GM04504 (cell line): ENCODE measurements around the gene TMEM175.

Experiments used
- DNase-seq: peaks from one replicate; pipeline ENCODE4 v3.0.0-alpha.2; 2012; ENCODE audit warnings: low read depth

Gene TMEM175

GRCh38 chr4:960140-960635 is 27.9 kb downstream of the TMEM175 start:
- no peak for DNase-seq

DNA sequence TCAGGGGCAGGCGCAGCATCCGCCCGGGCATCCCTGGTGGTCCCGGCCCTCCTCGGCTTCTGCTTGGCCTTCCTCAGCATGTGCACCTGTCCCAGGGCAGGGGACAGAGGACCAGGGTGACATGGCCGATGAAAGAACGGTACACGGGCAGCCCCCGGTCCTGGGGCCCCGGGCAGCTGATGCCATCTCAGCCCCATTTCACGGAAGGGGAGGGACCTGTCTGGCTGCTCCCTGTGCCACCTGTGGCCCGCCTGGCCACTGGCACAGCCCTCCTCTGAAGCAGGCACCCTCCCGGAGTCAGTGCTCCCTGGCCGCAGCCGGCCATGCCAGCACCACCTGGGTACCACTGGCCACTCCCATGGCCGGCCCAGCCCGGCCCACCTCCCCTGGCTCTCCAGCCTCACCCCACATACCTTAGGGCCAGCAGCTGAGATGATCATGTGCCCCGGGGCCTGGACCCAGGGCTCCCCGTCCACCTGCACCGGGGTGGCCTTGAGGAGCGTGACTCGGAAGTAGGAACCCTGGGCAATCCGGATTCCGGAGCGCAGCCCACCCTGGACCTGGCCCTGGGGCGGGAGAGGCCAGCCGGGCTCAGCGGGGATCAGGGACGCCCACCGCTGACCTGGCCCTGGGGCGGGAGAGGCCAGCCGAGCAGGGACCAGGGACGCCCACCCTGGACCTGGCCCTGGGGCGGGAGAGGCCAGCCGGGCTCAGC is 28.5 kb downstream of the TMEM175 start:
- DNase-seq, result no peak

DNA sequence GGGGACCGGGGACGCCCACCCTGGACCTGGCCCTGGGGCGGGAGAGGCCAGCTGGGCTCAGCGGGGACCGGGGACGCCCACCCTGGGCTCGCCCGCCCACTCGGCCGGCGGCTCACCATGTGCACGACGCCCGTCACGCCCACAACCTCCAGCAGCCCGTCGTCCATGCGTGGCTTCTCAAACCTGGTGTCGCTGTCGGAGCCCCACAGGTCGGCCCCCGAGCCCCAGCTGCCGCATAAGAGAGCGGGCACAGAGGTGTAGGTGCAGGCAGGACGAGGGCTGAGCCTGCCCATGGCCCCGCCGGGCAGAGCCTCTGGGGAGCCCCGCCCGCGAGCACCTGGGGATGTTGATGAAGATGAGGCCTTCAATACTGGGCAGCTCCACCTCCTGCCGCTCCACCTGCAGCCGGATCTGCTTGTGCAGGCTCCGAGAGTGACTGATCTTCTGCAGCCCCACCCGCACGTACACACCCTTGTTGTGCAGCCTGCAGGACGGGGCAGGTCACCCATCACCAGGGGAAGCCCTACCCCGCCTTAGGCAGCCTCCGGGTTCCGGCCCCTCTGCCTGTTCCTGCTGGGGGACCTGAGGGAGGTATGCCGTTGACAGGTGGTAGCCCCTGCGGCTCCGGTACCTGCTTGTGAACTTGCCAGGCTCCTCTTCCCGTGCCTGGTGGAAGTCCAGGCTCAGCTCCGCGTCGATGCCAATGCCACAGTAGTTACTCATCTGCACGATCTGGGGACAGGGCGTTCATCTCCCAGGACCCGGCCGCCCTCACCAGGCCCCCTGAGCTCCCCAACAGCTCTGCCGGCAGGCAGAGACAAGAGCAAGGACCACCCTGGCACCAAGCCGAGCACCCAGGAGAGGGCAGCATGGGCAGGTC is 29.3 kb downstream of the TMEM175 start:
- no peak for DNase-seq

- DNase-seq, result no peak
These were observed 30.3 kb downstream of the TMEM175 start for GRCh38 chr4:962231-963208.

- DNase-seq, result no peak
These were observed 31.3 kb downstream of the TMEM175 start for GRCh38 chr4:963276-964225.

GRCh38 chr4:964346-965025 is 32.2 kb downstream of the TMEM175 start:
- no peak for DNase-seq

- DNase-seq, result no peak
These were observed 32.9 kb downstream of the TMEM175 start for GRCh38 chr4:965048-965765.

- DNase-seq, result no peak
These were observed 33.5 kb downstream of the TMEM175 start for GRCh38 chr4:965766-966134.

GRCh38 chr4:966266-967112 is 34.2 kb downstream of the TMEM175 start:
- DNase-seq, result no peak

- DNase-seq, result no peak
These were observed 35.1 kb downstream of the TMEM175 start for GRCh38 chr4:967113-968104.

GRCh38 chr4:968221-968620 is 36.0 kb downstream of the TMEM175 start:
- no peak for DNase-seq

DNA sequence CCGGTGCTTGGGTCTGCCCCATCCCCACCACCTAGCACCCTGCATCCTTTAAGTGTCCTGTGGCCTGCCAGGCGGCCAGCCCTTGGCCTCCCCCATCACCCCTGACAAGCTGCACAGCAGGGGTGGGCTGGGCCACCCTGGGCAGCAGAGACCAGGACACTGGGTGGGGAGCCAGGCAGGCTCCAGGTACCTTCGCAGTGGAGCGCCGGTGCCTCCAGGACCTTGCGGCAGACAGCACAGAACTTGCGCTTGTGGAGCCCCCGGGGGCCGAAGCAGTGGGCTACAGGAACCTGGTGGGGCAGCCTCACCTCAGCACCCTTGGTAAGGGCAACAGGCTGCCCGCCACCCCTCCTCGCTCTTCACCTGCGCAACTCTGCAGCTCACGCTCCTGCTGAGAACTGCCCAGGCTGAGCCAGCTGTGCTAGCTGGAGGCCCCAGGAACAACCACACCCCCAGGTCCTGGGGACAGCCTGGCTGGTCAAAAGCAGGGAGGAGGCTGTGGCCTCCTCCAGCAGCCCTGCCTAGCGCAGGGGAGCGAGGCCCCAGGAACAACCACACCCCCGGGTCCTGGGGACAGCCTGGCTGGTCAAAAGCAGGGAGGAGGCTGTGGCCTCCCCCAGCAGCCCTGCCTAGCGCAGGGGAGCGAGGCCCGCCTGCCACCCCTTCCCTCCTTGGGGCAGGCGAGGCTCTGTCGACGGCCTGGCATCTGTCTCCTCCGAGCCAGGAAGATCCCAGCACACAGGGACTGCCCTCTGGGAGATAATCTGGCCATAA is 36.5 kb downstream of the TMEM175 start:
- DNase-seq, result no peak

DNA sequence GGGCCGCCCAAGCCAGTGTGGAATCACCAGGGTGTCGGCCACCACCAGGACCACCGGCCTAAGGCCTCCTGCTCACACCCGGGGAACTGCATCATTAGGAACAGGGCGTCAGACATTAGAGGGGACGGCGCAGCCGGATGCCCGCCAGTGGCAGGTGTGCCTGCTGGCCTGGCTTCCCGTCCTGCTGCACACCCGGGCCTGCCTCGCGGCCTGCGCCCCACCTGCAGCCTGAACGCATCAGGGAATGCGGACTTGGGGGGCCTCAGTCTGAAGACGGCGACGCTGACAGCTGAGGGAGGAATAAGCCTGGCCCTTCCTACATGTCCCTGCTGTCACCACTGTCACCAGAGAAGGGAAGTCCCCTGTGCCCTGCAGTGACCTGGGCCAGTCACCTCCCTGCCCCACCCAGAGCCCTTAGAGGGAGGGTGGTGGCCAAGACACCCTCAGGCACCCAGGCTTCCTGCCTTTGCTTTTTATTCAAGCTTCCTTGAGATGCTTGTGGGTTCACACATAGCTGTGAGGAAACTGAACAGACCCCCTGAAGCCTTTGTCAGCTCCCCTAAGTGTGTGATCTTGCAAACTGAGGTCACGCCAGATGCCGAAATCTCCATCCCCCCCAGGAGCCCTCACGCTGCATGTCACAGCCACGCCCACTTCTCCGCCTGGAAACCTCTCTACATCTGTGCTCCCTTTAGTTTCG is 37.9 kb downstream of the TMEM175 start:
- DNase-seq, result no peak

DNA sequence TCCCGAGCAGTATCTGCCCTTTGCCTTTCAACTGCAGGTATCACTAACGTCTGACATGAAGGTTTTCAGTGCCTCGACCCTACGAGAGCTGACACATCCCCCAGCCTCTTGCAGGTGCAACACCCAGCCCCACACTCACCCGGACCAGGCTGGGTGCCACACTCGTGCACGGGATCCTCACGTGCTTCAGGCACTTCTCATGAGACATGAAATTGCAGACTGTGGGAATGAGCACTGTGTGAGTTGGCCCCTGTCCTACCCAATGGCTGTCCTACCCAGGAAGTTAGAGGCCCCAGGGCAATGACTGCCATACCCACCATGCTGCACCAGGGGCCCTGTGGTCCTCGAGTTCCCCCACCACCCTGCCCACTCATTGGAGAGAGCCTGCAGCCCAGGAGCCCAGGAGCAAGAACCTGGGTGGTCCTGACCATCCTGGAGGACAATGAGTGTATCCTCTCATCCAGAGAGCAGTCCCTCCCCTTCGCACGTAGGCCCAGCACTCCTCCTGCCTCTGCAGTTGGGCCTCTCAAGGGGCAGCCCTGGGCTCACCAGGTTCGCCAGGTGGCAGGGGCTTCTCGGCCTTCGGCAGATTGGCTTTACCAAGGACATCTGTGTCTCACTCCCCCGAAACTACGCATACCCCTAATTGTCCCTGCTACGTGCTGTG is 38.7 kb downstream of the TMEM175 start:
- no peak for DNase-seq
